ENCODE measurements around the gene RNF25.

Gene RNF25, protein sequence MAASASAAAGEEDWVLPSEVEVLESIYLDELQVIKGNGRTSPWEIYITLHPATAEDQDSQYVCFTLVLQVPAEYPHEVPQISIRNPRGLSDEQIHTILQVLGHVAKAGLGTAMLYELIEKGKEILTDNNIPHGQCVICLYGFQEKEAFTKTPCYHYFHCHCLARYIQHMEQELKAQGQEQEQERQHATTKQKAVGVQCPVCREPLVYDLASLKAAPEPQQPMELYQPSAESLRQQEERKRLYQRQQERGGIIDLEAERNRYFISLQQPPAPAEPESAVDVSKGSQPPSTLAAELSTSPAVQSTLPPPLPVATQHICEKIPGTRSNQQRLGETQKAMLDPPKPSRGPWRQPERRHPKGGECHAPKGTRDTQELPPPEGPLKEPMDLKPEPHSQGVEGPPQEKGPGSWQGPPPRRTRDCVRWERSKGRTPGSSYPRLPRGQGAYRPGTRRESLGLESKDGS

DNA sequence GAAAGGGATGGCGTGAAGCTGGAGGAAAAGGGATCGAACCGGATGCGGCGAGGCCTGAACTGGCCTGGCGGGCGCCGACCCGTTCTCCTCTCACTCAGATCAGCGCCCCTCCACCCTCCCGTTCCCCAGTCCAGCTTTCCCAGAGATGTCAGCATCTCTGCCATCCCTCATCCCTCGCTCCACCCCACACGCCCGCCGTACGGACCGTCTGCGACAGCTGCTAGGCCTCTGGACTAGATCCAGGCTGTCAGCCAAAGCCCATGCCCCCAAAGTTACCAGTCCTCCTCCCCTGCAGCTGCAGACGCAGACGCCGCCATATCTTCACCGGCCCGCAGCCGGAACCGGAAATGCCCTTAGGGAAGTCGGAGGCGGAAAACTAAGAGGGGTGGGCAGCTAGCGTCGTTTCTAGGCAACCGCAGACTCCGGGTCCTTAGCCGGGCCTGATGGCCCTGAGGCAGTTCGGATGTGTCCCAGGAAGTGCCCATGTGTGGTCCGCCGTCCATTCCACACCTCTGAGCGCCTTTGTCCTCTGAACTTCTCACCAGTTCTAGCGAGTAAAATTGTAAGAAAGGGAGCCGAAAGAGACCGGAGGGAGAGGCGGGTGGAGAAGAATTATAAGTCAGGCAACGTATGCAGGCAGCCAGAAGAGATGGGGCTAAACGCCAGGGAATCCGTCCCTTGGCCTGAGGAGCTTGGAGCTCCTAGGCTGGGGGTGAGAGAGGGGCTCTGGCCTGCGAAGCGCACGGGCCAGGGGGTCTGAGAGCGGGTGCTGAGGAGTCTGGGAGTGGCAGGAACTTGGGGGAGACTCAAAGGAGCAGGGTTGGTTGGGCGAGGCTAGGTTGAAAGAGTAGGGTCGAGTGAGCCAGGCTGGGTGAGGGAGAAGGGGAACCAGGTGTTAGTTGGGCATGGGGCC is at the start of gene RNF25, which contains the start of gene STK36:
RNF25 (minus strand) TSS at position 349 of the 913 bp plus-strand sequence; CDS start at position 317, 32 bp downstream.
STK36 (plus strand) TSS at position 433 of the 913 bp plus-strand sequence. CDS start 744 bp downstream, outside the sequence.
- DNase-seq (ENCODE audit: low spot score) = peak; percentile 77

DNA sequence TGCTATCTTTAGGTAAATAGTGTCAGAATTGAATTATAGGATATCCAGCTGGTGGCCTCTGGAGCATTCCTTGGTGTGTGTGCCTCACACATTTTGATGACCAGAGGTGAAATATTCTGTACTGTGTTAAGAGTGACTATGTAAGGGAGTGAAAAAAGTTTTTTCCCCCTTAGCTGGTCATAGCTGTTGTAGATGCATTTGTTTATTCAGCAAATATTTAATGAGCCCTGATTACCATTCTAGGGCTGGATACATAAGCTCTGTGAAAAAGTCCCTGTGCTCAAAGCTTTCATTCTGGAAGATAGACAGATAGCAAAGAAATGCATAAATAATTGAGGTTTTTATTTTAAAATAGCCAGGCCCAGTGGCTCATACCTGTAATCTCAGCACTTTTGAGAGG is 49.7 kb upstream of the RNF25 start:
- DNase-seq (ENCODE audit: low spot score) = no peak

DNA sequence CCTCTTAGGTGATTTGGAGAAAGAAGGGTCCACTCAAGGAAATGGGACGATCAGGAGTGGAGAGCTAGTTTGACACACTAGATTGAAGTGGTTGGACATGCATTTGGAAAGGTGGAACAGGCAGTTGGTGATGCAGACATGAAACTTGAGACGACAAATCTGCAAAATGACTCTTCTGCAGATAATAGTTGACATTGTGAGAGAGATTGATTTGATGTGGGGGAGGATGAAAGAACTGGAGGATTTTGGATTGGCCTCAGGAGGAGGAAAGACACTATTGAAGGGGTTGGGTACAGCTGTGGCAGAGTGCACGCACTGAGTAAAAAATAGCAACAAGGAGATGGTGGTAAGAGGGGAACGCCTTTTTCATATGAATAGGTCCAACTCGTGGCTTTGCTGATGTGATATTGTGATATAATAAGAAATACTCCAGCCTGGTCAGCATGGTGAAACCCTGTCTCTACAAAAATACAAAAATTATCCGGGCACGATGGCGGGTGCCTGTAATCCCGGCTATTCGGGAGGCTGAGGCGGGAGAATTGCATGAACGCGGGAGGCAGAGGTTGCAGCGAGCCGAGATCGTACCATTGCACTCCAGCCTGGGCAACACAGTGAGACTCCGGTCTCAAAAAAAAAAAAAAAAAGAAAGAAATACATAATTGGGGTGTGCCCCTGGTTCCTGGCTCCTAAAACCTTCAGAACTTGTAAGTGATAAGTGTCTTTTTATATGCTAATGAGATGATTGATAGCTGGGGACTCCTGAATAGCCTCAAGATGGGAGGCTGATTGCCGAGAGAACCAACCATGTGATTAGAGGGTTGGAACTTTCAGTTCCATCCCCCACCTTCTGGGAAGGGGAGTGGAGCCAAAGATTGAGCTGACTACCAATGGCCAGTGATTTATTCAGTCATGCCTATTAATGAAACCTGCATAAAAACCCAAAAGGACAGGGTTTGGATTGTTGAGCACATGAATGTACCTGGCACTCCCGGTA is 48.5 kb upstream of the RNF25 start:
- DNase-seq (ENCODE audit: low spot score) = no peak

DNA sequence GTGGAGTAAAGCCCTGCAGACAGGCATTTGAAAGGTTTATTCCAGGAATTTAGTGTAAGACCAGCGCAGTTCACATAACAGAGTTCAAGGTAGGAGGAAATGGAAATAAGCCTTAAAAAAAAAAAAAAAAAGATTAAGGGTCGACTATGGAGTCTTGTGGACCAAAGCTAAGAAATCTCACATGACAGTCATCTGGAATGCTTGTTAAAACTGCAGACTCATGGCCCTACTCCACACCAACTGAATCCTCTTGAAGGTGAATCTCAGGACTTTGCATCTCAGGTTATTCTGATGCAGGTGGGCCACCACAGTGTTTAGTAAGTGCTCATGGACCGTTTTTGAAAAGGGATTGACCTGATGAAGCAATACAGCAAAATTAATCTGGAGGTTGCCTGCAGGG is 47.7 kb upstream of the RNF25 start:
- DNase-seq (ENCODE audit: low spot score) = no peak

DNA sequence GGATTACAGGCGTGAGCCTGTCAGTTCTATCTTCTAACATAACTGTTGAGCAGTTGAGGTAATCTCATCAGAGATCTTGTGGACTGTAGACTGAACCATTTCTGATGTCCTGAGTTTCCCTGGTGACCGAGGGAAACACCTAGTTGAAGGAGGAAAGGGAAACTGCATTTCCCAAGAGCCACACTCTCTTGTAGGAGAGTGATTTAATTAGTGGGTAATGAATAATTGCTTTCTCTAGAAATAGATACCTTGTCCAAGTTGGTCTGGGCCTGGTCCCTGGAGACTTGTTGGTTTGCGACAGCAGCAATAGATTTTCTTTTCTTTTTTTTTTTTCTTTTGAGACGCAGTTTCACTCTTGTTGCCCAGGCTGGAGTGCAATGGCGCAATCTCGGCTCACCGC is 46.3 kb upstream of the RNF25 start:
- no peak for DNase-seq (ENCODE audit: low spot score)

DNA sequence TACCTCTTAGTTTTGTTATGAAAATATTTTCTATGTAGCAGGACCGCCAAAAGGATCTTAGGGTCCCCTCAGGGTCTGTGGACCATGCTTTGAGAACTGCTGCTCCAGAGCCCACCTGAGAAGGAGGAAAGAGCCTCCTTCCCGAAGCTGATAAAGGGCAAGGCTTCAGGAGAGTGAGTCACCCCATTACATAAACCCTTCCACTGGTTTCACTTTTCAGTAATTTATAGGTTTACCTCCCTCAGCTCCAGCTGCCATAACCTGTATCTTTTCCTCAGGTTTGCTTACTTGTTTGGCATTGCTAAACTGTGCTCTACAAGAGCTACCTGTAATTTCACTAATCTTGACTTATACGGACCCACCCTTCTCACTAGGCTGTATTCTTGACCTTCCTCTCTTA is 45.5 kb upstream of the RNF25 start:
- DNase-seq (ENCODE audit: low spot score) = no peak

DNA sequence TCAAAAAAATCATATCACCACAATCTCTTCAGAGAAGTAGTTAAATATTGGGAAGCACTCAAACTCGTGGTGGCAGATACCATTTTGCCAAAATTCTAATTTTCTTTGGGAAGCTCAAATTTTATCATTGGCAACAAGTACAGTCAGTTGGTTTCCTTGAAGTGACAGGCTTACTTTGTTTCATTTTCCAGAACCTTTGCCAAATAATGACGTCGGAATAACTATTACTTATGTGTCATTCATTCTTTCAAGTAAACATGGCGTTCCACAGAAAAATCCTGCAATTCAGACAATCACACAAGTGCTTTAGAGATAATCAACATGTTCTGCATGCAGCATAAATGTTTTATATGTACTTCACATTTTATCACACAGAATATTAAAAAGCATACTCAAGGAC is 44.3 kb upstream of the RNF25 start:
- no peak for DNase-seq (ENCODE audit: low spot score)

DNA sequence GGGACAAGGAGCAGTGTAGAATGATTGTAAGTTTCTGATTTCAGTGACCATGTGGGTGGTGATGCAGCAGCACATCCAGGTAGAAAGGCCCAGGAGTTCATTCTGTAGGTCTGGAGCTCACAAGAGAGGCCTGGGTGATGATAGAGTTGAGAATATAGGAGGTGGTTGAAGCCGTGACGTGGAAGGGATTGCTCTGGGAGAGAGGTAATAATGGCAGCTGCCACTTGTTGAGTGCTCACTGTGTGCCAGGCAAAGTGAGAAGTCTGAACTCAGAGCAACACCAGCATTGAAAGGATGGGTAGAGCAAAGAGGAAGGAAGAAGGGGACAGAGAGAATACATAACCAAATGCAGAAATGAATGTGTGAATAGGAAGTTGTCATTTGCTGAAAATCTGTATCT is 42.1 kb upstream of the RNF25 start:
- DNase-seq (ENCODE audit: low spot score) = no peak

DNA sequence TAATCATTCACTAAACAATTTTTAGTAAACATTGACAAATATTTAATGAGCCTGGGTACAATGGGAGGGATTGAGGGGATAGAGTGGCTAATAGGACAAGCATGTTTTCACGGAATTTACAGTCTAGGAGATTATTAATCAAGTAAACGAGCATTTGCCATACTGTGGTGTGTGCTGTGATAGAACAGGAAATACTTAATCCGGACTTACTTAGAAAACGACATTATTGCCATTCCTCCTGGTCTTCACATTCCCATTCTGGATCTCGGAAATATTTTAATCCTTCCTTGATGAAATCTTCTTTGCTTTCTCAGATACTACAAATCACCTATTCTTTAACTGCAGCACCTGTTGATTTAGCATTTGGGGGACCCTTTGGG is 39.7 kb upstream of the RNF25 start:
- DNase-seq (ENCODE audit: low spot score) = no peak

DNA sequence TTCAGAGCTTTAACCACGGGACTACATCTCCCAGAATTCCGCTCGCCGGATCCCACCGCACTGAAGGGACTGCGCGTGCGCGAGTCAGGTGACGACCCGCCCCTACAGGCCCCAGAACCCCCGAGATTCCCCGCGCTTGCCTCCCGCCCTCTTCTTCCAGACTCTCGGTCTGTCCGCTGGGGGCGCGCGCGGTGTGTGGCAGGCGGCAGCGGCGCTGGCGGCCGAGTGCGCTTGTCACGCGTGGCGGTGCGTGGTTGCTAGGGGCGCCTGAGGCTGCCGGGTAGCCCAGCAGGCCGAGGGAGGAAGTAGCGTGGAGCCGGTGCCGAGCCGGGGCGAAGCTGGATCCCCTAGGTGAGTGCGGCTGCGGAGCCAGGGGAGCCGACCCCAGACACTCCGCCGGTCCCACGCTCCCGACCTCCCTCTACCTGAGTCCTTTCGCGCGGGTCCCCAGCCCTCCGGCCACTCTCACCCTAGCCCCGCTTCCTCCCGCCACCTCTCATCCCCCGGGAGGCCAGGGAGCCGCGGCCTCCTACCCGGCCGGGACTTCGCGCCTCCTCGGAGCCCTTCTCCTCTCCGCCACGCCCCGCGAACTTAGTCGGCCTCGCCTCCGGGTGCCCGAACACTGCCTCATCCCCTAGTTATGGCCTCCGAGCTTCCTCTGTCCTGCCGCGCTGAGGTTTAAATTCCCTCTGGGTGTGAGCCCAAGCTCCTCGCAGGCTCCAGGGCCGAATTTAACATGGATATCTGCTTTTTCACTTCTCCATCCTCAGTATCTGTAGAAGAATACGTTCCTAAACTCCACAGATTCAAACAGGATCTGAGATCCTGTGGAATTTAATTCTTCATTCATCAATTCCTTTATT is 39.1 kb upstream of the RNF25 start, which contains the start of gene TTLL4:
TTLL4 (plus strand) TSS at position 149 of the 863 bp plus-strand sequence. CDS start 26,842 bp downstream, outside the sequence.
- DNase-seq (ENCODE audit: low spot score) = peak; percentile 99

DNA sequence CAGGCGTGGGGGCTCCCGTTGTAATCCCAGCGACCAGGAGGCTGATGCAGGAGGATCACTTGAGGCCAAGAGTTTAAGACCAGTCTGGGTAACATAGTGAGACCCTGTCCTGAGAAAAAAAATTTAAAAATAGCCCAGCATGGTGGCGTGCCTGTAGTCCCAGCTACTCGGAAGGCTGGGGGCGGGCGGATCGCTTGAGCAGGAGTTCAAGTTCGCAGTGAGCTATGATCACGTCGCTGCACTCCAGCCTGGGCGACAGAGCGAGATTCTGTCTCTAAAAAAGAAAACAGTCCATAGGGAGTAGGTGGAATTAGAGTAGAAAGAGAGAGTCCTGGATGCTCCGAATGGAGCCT is 38.5 kb upstream of the RNF25 start:
- DNase-seq (ENCODE audit: low spot score) = no peak

DNA sequence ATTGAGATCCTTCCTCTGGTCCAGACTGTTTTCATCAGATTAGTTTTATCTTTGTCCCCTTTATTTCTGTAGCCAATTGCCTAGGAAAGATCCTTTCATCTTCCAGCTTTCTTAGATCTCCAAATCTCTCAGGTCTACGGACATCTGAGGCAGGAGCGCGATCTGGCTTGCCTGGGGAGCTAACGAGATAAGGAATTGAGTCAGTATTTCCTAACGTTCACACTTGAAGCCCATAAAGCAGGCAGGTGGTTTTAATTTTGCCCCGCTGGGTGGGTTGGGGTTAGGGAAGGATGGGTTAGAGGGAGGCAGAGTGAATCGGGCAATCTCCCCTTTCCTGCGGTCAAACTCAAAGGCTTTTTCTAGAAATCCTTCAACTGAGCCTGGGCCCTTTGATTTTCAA is 38.1 kb upstream of the RNF25 start:
- DNase-seq (ENCODE audit: low spot score) = no peak

DNA sequence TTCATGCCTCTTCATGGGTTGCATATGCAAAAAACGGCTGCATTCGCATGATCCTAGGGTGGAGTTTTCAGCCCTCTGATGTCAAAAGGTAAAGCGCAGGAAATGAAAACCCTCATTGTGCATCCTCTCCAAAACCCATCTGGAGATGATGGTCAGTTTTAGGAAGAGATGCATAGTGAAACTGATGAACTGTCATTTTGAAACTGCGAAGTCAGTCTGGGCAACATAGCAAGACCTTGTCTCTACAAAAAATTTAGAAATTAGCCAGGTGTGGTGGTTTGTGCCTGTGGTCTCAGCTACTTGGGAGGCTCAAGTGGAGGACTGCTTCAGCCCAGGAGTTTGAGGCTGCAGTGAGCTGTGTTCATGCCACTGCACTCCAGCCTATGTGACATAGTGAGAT is 36.3 kb upstream of the RNF25 start:
- DNase-seq (ENCODE audit: low spot score) = no peak

DNA sequence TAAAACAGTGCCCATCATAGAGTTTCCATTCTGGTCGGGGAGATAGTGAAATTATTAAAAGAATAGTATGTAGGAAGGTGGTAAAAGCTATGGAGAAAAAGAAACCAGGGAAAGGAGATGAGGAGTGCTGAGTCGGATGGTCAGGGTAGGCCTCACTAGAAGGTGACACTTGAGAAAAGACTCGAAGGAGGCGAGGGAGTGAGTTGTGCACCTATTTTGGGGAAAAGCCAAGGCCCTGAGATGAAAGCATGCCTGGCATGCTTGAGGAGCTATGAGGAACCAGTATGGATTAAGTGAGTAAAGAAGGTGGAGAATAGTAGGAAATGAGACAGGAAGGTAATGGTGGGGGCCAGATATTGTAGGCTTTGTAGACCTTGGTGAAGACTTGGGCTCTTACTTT is 31.5 kb upstream of the RNF25 start:
- no peak for DNase-seq (ENCODE audit: low spot score)

DNA sequence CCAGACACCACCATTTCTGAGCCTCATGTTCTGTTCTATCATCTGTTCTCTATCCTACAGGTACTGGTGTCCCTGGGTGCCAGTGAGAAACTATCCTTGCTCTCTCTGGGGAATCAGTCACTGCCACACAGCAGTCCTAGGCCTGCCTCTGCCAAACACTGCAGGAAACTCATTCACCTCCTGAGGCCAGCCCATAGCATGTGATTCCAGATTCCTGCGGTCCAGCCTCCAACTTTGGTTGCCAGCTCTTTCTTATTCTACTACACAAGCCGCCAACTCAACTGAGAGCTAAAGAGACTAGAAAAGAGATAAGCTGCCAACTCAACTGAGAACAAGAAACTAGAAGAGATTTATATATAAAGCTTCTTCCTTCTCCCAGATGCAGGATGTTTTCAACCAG is 30.0 kb upstream of the RNF25 start:
- no peak for DNase-seq (ENCODE audit: low spot score)

DNA sequence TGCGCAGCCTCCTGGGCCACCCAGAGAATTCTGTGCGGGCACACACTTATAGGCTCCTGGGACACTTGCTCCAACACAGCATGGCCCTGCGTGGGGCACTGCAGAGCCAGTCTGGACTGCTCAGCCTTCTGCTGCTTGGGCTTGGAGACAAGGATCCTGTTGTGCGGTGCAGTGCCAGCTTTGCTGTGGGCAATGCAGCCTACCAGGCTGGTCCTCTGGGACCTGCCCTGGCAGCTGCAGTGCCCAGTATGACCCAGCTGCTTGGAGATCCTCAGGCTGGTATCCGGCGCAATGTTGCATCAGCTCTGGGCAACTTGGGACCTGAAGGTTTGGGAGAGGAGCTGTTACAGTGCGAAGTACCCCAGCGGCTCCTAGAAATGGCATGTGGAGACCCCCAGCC is 27.1 kb upstream of the RNF25 start:
- no peak for DNase-seq (ENCODE audit: low spot score)

DNA sequence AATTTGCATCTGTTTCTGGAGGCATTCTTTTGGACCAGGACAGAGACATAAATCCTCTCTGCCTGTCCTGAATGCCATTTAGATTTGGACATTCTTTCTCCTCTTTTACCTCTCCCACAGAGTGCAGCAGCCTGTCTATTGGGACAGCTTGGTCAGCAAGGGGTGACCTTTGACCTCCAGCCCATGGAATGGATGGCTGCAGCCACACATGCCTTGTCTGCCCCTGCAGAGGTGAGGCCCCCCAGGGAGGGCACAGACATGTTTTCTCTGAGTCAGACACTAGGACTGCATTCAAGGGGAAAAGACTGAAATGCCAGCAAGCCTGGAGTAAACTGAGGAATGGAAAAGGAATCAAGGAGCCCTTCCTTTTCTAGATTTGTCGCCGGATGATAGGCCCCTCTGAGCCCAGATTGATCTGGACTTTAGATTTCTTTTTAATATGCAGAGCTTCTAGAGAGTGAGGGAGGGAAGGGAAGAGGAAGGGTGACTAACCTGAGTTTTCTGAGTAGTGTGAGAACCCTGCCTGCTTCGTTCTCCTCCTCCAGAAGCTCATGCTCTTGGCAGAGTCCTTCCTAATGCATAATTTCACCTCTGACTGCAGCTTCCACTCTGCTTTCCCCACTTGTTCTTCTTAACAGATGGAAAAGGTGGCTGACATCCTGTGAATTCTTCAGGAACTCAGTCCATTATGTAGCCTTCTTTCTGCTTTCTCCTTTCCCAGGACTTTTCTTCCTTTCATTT is 22.8 kb upstream of the RNF25 start:
- DNase-seq (ENCODE audit: low spot score) = no peak

DNA sequence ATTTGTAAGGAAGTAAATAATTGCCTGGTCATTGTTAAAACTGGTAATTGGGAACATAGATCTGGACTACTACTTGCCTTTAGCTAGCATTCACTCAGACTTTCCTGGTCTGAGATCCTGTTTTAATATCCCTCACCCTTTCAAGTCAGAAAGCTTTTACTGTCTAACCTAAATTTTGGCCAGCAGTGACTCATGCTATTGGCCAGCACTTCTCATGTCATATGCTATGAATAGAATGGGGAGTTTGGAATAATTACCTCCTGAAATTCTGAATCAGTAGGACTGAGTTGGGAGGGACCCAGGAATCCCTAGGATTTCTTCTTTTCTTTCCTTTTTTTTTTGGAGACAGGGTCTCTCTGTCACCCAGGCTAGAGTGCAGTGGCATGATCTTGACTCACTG is 19.4 kb upstream of the RNF25 start:
- no peak for DNase-seq (ENCODE audit: low spot score)

DNA sequence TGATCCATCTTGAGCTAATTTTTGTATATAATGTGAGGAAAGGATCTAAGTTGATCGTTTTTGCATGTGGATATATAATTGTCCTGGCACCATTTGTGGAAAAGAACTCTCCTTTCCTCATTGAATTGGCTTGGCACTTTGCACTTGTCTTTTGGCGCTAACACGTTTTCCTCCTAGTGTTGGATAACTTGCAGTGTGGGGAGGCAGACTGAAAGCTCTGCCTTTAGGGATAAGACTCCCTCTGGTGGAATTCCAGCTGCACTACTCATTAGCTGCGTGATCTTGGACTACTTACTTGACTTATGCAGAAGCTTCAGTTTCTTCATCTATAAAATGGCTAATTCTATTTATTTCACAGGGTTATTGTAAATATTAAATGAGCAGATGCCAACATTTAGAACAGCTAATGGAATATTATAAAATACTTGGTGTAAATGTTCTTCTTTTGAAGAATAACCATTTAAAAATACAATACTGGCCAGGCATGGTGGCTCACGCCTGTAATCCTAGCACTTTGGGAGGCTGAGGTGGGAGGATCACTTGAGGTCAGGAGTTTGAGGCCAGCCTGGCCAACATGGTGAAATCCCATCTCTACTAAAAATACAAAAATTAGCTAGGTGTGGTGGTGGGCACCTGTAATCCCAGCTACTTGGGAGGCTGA is 15.7 kb upstream of the RNF25 start:
- peak; percentile 40 for DNase-seq (ENCODE audit: low spot score)
